AG10803 (cell line): ENCODE results near the gene SPIB.

Experiments used
- DNase-seq: peaks from one replicate; pipeline ENCODE4 v3.0.0; 2010; ENCODE audit warnings: low read depth
- H3K4me3 ChIP-seq: 2 replicates; pipeline ENCODE4 v1.5.1; 2011; ENCODE audit warnings: mild to moderate bottlenecking, low read length, control low read depth
- CTCF ChIP-seq: conservative IDR thresholded peaks from 2 replicates; pipeline ENCODE4 v1.5.1; 2011; ENCODE audit warnings: mild to moderate bottlenecking, low read length, control low read depth, inconsistent platforms

Gene SPIB

GRCh38 chr19:50378863-50379236 lies 39.9 kb upstream of the SPIB start:
- no peak overlapping the region for H3K4me3 ChIP-seq
- TF ChIP-seq CTCF = no peak
- no peak for DNase-seq

- no peak for DNase-seq
- no peak for TF ChIP-seq CTCF
- H3K4me3 ChIP-seq = no peak overlapping the region
Measured at GRCh38 chr19:50379602-50380001, 39.1 kb upstream of the SPIB start.

GRCh38 chr19:50380137-50380536 lies 38.6 kb upstream of the SPIB start:
- DNase-seq = no peak
- no peak for TF ChIP-seq CTCF
- H3K4me3 ChIP-seq = no peak overlapping the region

- no peak overlapping the region for H3K4me3 ChIP-seq
- no peak for TF ChIP-seq CTCF
- no peak for DNase-seq
Measured at GRCh38 chr19:50380751-50381151, 38.0 kb upstream of the SPIB start.

GRCh38 chr19:50381881-50382729 lies 36.6 kb upstream of the SPIB start:
- H3K4me3 ChIP-seq = no peak overlapping the region
- no peak for TF ChIP-seq CTCF
- DNase-seq = no peak

GRCh38 chr19:50383001-50383851 lies 35.5 kb upstream of the SPIB start:
- TF ChIP-seq CTCF = no peak
- DNase-seq = no peak
- H3K4me3 ChIP-seq = peak overlapping the region; percentile 79
